22Rv1 (cell line): ENCODE data around the gene IL32.

Experiments
- H3K27ac ChIP-seq: fragments of 450-650 bp; 2 replicates; pipeline ENCODE4 v1.5.1; 2017
- CTCF ChIP-seq: fragments of 450-650 bp; IDR thresholded peaks from 2 replicates; pipeline ENCODE4 v1.5.1; 2017; ENCODE audit warnings: mild to moderate bottlenecking
- ZFX ChIP-seq: fragments of 450-650 bp; IDR thresholded peaks from 2 replicates; pipeline ENCODE4 v1.6.1; 2017; ENCODE audit warnings: antibody characterized with exemption, borderline replicate concordance

The IL32 gene

GRCh38 chr16:3038256-3038655, 27.2 kb upstream of the IL32 start:
- no peak for TF ChIP-seq CTCF
- no peak for TF ChIP-seq ZFX

GRCh38 chr16:3038896-3039295, 26.5 kb upstream of the IL32 start:
- H3K27ac ChIP-seq: no peak overlapping the region
- TF ChIP-seq CTCF (no peak), ZFX (no peak)

More at GRCh38 chr16:3038256-3038655, 27.2 kb upstream of the IL32 start:
- no peak overlapping the region for H3K27ac ChIP-seq

GRCh38 chr16:3042376-3042775, 23.1 kb upstream of the IL32 start:
- H3K27ac ChIP-seq: no peak overlapping the region
- TF ChIP-seq CTCF (no peak), ZFX (no peak)

- no peak for TF ChIP-seq ZFX
- no peak for TF ChIP-seq CTCF
- peak overlapping the region; percentile 84 for H3K27ac ChIP-seq
Observed at GRCh38 chr16:3044708-3045107, 20.7 kb upstream of the IL32 start.

GRCh38 chr16:3045758-3046640, 19.4 kb upstream of the IL32 start, which contains the start of gene MMP25:
Gene MMP25, plus strand, starts transcription at chr16:3046561. Its CDS starts 357 bp downstream, at chr16:3046918.
- H3K27ac ChIP-seq: peak within 1 kb of the TSS; percentile 84
- TF ChIP-seq CTCF (no peak), ZFX (no peak)

DNA sequence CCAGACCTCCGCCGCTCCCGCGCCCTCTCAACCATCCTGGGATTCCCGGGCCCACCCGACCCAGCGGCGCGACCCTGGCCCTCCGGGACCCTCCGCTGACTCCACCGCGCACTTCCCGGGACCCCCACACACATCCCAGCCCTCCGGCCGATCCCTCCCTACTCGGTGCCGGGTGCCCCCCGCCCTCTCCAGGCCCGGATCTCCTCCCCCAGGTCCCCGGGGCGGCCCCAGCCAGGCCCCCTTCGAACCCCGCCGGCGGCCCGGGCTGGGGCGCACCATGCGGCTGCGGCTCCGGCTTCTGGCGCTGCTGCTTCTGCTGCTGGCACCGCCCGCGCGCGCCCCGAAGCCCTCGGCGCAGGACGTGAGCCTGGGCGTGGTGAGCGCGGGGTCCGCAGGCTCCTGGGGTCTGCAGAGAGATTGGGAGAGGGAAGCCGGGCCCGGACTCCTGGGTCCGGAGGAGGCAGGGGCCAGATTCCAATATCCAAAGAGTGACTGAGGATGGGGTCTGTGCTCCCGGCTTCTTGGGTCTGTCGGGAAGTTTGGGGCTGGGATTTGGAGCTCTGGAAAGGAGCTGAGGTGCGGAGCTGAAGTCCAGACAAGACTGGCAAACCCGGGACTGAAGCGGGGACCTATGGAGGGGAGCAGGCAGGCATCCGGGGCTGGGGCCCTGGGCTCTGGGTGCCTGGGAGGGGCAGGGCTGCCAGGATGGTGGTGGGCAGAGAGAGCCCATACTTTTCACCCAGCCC, 18.6 kb upstream of the IL32 start:
- no peak for TF ChIP-seq ZFX
- TF ChIP-seq CTCF: no peak
- H3K27ac ChIP-seq: no peak overlapping the region

- no peak for TF ChIP-seq ZFX
- no peak for TF ChIP-seq CTCF
- H3K27ac ChIP-seq: no peak overlapping the region
Observed at GRCh38 chr16:3047387-3047720, 18.1 kb upstream of the IL32 start.
